ENCODE data around the gene SYCE3. TPM values are rescaled to one million over a fixed set of nuclear protein-coding genes. Genes with fewer than 3 reads are reported as not detected.

Gene SYCE3
- total and polyA plus RNA-seq, 2 experiments from 2014 or later = not detected

DNA sequence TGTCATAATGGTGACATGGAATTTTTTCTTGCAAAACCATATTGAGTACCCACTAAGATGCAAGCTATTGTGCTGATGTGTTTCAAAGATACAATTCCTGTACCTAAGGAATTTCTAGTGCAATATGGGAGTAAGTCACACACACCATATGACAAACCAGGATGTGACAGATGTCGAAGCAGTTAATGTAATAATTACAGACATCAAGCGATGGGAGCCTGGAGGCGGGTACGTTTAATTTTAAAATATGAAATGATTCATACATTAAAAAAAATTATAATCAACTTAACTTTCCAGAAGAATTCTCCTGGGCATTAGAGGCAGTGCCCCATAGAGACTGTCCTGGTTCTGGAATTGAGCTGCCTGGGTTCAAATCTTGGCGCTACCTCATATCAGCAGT, 6.0 kb downstream of the SYCE3 start:
- H3K27ac ChIP-seq (ENCODE audit: low read depth) = no peak overlapping the region
- Mint-ChIP-seq H3K9me3 (no peaks in the 10 kb centered on the region), H3K27me3 (ENCODE audit: insufficient read depth, low read depth, poor library complexity) (peaks cover 19% of the 10 kb centered on the region), H3K4me1 (peaks cover 15% of the 10 kb centered on the region), H3K36me3 (ENCODE audit: low read depth) (no peaks in the 10 kb centered on the region), H3K27ac (no peak overlapping the region), H3K4me3 (no peak overlapping the region; the same call in 2 of the 3 replicates)
- H2AFZ ChIP-seq = no peak overlapping the region
- H3K9me2 ChIP-seq (ENCODE audit: insufficient read depth) = no peaks in the 10 kb centered on the region
- no peaks in the 10 kb centered on the region for H3K36me3 ChIP-seq (ENCODE audit: insufficient read depth)
- H3K4me2 ChIP-seq = no peak overlapping the region
- no peaks in the 10 kb centered on the region for H3K79me2 ChIP-seq (replicated peaks; ENCODE audit: insufficient read depth)
- H4K20me1 ChIP-seq (replicated peaks; ENCODE audit: insufficient read depth) = no peaks in the 10 kb centered on the region
- no peaks in the 10 kb centered on the region for H3K4me1 ChIP-seq (ENCODE audit: insufficient read depth)
- peaks cover 2% of the 10 kb centered on the region; the same call in 1 of the 2 replicates for H3F3A ChIP-seq (replicated peaks; ENCODE audit: low read depth)
- ATAC-seq (no peak), DNase-seq (ENCODE audit: low spot score) (no peak)
- no peak for TF ChIP-seq NANOG (IDR thresholded peaks at IDR 0.05; ENCODE audit: borderline replicate concordance)
- no peak for TF ChIP-seq ZNF331 (CRISPR knock-in tag; IDR thresholded peaks at IDR 0.05; ENCODE audit: low read depth)
- no peak for TF ChIP-seq STAT1 (IDR thresholded peaks at IDR 0.05; ENCODE audit: unreplicated experiment)
- TF ChIP-seq POLR2AphosphoS5 (IDR thresholded peaks at IDR 0.05; ENCODE audit: low read depth) = no peak
- TF ChIP-seq, protein P1, sequence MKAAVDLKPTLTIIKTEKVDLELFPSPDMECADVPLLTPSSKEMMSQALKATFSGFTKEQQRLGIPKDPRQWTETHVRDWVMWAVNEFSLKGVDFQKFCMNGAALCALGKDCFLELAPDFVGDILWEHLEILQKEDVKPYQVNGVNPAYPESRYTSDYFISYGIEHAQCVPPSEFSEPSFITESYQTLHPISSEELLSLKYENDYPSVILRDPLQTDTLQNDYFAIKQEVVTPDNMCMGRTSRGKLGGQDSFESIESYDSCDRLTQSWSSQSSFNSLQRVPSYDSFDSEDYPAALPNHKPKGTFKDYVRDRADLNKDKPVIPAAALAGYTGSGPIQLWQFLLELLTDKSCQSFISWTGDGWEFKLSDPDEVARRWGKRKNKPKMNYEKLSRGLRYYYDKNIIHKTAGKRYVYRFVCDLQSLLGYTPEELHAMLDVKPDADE (IDR thresholded peaks at IDR 0.05) = no peak
- 0 out of 2 replicates have a peak, but pooled peaks cover 7% of the 10 kb centered on the region for H3K27me3 ChIP-seq (ENCODE audit: insufficient read depth)
- no peak overlapping the region for H3K4me3 ChIP-seq

DNA sequence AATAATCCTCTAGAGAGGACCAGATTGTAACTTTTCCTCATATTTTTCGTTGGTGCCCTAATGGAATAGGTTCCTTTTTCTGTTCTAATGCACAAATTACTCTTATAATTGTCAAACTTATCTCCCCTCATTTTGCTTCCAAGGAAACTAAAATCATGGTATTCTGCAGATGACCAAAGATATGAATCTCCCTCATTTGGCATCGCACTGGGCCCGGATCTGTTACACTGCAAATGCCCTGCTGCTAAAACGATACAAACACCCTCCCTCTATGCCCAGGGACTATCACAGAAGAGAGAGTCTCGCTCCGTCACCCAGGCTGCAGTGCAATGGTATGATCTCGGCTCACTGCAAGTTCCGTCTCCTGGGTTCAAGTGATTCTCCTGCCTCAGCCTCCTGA, 9.4 kb downstream of the SYCE3 start:
- no peak overlapping the region for H3K4me3 ChIP-seq
- DNase-seq (ENCODE audit: low spot score) = no peak
- no peaks in the 10 kb centered on the region for H3K79me2 ChIP-seq (replicated peaks; ENCODE audit: insufficient read depth)
- H3K27ac Mint-ChIP-seq = no peak overlapping the region
- H2AFZ ChIP-seq = no peak overlapping the region
- H3K4me2 ChIP-seq = no peak overlapping the region
- no peak for ATAC-seq
- H3F3A ChIP-seq (replicated peaks; ENCODE audit: low read depth) = no peaks in the 10 kb centered on the region; the same call in 1 of the 2 replicates
- H4K20me1 ChIP-seq (replicated peaks; ENCODE audit: insufficient read depth) = no peaks in the 10 kb centered on the region
- peaks cover 9% of the 10 kb centered on the region for H3K4me1 Mint-ChIP-seq
- no peaks in the 10 kb centered on the region for H3K36me3 Mint-ChIP-seq (ENCODE audit: low read depth)
- peaks cover 17% of the 10 kb centered on the region for H3K27me3 Mint-ChIP-seq (ENCODE audit: insufficient read depth, low read depth, poor library complexity)
- peaks cover 8% of the 10 kb centered on the region; the same call in 1 of the 2 replicates for H3K27me3 ChIP-seq (ENCODE audit: insufficient read depth)
- no peaks in the 10 kb centered on the region for H3K9me3 Mint-ChIP-seq
- H3K4me1 ChIP-seq (ENCODE audit: insufficient read depth) = no peaks in the 10 kb centered on the region
- H3K36me3 ChIP-seq (ENCODE audit: insufficient read depth) = no peaks in the 10 kb centered on the region
- H3K4me3 Mint-ChIP-seq = no peak overlapping the region
- H3K27ac ChIP-seq (ENCODE audit: low read depth) = no peak overlapping the region
- no peaks in the 10 kb centered on the region for H3K9me2 ChIP-seq (ENCODE audit: insufficient read depth)
- no peak for TF ChIP-seq JUNB (IDR thresholded peaks at IDR 0.05; ENCODE audit: unreplicated experiment)
- TF ChIP-seq EZH2 (IDR thresholded peaks at IDR 0.05; ENCODE audit: low read depth, unreplicated experiment) = no peak
- no peak for TF ChIP-seq NANOG (IDR thresholded peaks at IDR 0.05; ENCODE audit: borderline replicate concordance)
- no peak for TF ChIP-seq ZNF114 (CRISPR knock-in tag; IDR thresholded peaks at IDR 0.05)
- TF ChIP-seq CREB1 (CRISPR knock-in tag; IDR thresholded peaks at IDR 0.05; ENCODE audit: low read depth) = no peak
- TF ChIP-seq, protein P1 (IDR thresholded peaks at IDR 0.05) = no peak
- TF ChIP-seq, protein P2, sequence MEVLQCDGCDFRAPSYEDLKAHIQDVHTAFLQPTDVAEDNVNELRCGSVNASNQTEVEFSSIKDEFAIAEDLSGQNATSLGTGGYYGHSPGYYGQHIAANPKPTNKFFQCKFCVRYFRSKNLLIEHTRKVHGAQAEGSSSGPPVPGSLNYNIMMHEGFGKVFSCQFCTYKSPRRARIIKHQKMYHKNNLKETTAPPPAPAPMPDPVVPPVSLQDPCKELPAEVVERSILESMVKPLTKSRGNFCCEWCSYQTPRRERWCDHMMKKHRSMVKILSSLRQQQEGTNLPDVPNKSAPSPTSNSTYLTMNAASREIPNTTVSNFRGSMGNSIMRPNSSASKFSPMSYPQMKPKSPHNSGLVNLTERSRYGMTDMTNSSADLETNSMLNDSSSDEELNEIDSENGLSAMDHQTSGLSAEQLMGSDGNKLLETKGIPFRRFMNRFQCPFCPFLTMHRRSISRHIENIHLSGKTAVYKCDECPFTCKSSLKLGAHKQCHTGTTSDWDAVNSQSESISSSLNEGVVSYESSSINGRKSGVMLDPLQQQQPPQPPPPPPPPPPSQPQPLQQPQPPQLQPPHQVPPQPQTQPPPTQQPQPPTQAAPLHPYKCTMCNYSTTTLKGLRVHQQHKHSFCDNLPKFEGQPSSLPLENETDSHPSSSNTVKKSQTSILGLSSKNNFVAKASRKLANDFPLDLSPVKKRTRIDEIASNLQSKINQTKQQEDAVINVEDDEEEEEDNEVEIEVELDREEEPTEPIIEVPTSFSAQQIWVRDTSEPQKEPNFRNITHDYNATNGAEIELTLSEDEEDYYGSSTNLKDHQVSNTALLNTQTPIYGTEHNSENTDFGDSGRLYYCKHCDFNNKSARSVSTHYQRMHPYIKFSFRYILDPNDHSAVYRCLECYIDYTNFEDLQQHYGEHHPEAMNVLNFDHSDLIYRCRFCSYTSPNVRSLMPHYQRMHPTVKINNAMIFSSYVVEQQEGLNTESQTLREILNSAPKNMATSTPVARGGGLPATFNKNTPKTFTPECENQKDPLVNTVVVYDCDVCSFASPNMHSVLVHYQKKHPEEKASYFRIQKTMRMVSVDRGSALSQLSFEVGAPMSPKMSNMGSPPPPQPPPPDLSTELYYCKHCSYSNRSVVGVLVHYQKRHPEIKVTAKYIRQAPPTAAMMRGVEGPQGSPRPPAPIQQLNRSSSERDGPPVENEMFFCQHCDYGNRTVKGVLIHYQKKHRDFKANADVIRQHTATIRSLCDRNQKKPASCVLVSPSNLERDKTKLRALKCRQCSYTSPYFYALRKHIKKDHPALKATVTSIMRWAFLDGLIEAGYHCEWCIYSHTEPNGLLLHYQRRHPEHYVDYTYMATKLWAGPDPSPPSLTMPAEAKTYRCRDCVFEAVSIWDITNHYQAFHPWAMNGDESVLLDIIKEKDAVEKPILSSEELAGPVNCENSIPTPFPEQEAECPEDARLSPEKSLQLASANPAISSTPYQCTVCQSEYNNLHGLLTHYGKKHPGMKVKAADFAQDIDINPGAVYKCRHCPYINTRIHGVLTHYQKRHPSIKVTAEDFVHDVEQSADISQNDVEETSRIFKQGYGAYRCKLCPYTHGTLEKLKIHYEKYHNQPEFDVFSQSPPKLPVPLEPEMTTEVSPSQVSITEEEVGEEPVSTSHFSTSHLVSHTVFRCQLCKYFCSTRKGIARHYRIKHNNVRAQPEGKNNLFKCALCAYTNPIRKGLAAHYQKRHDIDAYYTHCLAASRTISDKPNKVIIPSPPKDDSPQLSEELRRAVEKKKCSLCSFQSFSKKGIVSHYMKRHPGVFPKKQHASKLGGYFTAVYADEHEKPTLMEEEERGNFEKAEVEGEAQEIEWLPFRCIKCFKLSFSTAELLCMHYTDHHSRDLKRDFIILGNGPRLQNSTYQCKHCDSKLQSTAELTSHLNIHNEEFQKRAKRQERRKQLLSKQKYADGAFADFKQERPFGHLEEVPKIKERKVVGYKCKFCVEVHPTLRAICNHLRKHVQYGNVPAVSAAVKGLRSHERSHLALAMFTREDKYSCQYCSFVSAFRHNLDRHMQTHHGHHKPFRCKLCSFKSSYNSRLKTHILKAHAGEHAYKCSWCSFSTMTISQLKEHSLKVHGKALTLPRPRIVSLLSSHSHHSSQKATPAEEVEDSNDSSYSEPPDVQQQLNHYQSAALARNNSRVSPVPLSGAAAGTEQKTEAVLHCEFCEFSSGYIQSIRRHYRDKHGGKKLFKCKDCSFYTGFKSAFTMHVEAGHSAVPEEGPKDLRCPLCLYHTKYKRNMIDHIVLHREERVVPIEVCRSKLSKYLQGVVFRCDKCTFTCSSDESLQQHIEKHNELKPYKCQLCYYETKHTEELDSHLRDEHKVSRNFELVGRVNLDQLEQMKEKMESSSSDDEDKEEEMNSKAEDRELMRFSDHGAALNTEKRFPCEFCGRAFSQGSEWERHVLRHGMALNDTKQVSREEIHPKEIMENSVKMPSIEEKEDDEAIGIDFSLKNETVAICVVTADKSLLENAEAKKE (CRISPR knock-in tag; IDR thresholded peaks at IDR 0.05) = no peak
- no peak for TF ChIP-seq EZH2phosphoT487 (IDR thresholded peaks at IDR 0.05; ENCODE audit: unreplicated experiment)
- no peak for TF ChIP-seq ZNF331 (CRISPR knock-in tag; IDR thresholded peaks at IDR 0.05; ENCODE audit: low read depth)

Measured in GM23338 (cell line).